ENCODE results near the gene CLDND1.
A peak's percentile ranks its signal among the peaks of the same experiment; 100 is the strongest.

CLDND1 gene

GRCh38 chr3:98522544-98523281 is at the start of gene CLDND1:
Gene CLDND1 (minus strand): TSS chr3:98522902. CDS start chr3:98521424, 1,478 bp downstream.
- peak; percentile 97 for DNase-seq (ENCODE audit: low read depth)
- no peak for TF ChIP-seq CTCF (IDR thresholded peaks at IDR 0.05; ENCODE audit: low read length, missing control alignments)
- peak within 1 kb of the TSS; percentile 85 for H3K4me3 ChIP-seq (replicated peaks; ENCODE audit: low read depth, low read length)

- H3K4me3 ChIP-seq (replicated peaks; ENCODE audit: low read depth, low read length): no peak overlapping the region
- TF ChIP-seq CTCF (IDR thresholded peaks at IDR 0.05; ENCODE audit: low read length, missing control alignments): no peak
- no peak for DNase-seq (ENCODE audit: low read depth)
Observed at GRCh38 chr3:98568402-98568801, 45.7 kb upstream of the CLDND1 start.

GRCh38 chr3:98567666-98568270 is 45.1 kb upstream of the CLDND1 start:
- no peak for DNase-seq (ENCODE audit: low read depth)
- TF ChIP-seq CTCF (IDR thresholded peaks at IDR 0.05; ENCODE audit: low read length, missing control alignments): no peak
- H3K4me3 ChIP-seq (replicated peaks; ENCODE audit: low read depth, low read length): no peak overlapping the region

GRCh38 chr3:98565843-98566242 is 43.1 kb upstream of the CLDND1 start:
- no peak for DNase-seq (ENCODE audit: low read depth)
- no peak for TF ChIP-seq CTCF (IDR thresholded peaks at IDR 0.05; ENCODE audit: low read length, missing control alignments)
- H3K4me3 ChIP-seq (replicated peaks; ENCODE audit: low read depth, low read length): no peak overlapping the region

GRCh38 chr3:98565237-98565643 is 42.5 kb upstream of the CLDND1 start:
- TF ChIP-seq CTCF (IDR thresholded peaks at IDR 0.05; ENCODE audit: low read length, missing control alignments): no peak

GRCh38 chr3:98564282-98565005 is 41.7 kb upstream of the CLDND1 start:
- no peak overlapping the region for H3K4me3 ChIP-seq (replicated peaks; ENCODE audit: low read depth, low read length)
- no peak for DNase-seq (ENCODE audit: low read depth)
- no peak for TF ChIP-seq CTCF (IDR thresholded peaks at IDR 0.05; ENCODE audit: low read length, missing control alignments)

More at GRCh38 chr3:98565237-98565643, 42.5 kb upstream of the CLDND1 start:
- no peak overlapping the region for H3K4me3 ChIP-seq (replicated peaks; ENCODE audit: low read depth, low read length)
- no peak for DNase-seq (ENCODE audit: low read depth)

Data from fibroblast of pulmonary artery (primary cell).